A673 (cell line): Measurements from ENCODE around the gene NACC2.

Experiments
- EZH2 ChIP-seq: fragments of 200-600 bp; sonication (generic); IDR thresholded peaks from 2 replicates; pipeline ENCODE4 v1.6.1; 2017; ENCODE audit warnings: borderline replicate concordance, low read depth, mild to moderate bottlenecking, mixed read lengths, antibody characterized with exemption, low read length; ENCODE audit not compliant: poor library complexity, severe bottlenecking
- TF ChIP-seq, protein P1 (sequence below): fragments of 300-800, 200-600 bp; sonication (generic); conservative IDR thresholded peaks from 2 replicates; pipeline ENCODE4 v1.5.1; 2017; ENCODE audit warnings: low read depth, mild to moderate bottlenecking, antibody characterized with exemption, low read length, moderate library complexity, mixed read lengths

DNA sequence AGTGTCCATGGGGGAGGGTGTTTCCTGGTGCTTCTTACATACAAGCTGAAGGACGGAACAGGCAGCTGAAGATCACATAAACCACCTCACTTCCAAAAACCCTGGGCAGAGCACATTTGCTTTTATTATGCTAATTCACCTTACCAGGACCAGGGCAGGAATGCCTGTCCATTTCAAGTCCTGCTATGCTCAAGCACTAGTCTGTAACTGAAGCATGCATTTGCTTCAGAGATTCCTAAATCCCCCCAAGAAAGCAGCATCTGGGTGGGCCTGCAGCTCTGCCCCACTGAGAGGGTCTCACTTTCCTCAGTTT, 9.4 kb upstream of the NACC2 start:
- TF ChIP-seq, protein P1, sequence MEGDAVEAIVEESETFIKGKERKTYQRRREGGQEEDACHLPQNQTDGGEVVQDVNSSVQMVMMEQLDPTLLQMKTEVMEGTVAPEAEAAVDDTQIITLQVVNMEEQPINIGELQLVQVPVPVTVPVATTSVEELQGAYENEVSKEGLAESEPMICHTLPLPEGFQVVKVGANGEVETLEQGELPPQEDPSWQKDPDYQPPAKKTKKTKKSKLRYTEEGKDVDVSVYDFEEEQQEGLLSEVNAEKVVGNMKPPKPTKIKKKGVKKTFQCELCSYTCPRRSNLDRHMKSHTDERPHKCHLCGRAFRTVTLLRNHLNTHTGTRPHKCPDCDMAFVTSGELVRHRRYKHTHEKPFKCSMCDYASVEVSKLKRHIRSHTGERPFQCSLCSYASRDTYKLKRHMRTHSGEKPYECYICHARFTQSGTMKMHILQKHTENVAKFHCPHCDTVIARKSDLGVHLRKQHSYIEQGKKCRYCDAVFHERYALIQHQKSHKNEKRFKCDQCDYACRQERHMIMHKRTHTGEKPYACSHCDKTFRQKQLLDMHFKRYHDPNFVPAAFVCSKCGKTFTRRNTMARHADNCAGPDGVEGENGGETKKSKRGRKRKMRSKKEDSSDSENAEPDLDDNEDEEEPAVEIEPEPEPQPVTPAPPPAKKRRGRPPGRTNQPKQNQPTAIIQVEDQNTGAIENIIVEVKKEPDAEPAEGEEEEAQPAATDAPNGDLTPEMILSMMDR: no peak
- no peak for TF ChIP-seq EZH2
